ENCODE data around the gene RNF213.

The RNF213 gene

GRCh38 chr17:80426671-80427326, 166.1 kb downstream of the RNF213 start:
- DNase-seq (ENCODE audit: low spot score), result peak; percentile 97
- TF ChIP-seq, protein P1, sequence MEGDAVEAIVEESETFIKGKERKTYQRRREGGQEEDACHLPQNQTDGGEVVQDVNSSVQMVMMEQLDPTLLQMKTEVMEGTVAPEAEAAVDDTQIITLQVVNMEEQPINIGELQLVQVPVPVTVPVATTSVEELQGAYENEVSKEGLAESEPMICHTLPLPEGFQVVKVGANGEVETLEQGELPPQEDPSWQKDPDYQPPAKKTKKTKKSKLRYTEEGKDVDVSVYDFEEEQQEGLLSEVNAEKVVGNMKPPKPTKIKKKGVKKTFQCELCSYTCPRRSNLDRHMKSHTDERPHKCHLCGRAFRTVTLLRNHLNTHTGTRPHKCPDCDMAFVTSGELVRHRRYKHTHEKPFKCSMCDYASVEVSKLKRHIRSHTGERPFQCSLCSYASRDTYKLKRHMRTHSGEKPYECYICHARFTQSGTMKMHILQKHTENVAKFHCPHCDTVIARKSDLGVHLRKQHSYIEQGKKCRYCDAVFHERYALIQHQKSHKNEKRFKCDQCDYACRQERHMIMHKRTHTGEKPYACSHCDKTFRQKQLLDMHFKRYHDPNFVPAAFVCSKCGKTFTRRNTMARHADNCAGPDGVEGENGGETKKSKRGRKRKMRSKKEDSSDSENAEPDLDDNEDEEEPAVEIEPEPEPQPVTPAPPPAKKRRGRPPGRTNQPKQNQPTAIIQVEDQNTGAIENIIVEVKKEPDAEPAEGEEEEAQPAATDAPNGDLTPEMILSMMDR (IDR thresholded peaks at IDR 0.05; ENCODE audit: extremely low read depth, insufficient read depth, missing control alignments), result peak; percentile 99
- in situ Hi-C loops (cut with MboI; ENCODE audit: low pct_unique_long_range_greater_than_20kb, low sequenced_read_pairs, unreplicated experiment), result loop anchor here (5.0 kb wide), 1 partner anchor 546 kb away; no protein-coding TSS in a partner anchor

- no peak for DNase-seq (ENCODE audit: low spot score)
- in situ Hi-C loops (cut with MboI; ENCODE audit: low pct_unique_long_range_greater_than_20kb, low sequenced_read_pairs, unreplicated experiment), result loop anchor here (5.0 kb wide), 1 partner anchor 545 kb away; no protein-coding TSS in a partner anchor
- TF ChIP-seq, protein P1 (IDR thresholded peaks at IDR 0.05; ENCODE audit: extremely low read depth, insufficient read depth, missing control alignments), result no peak
These were observed 167.0 kb downstream of the RNF213 start for GRCh38 chr17:80427366-80428282.

DNA sequence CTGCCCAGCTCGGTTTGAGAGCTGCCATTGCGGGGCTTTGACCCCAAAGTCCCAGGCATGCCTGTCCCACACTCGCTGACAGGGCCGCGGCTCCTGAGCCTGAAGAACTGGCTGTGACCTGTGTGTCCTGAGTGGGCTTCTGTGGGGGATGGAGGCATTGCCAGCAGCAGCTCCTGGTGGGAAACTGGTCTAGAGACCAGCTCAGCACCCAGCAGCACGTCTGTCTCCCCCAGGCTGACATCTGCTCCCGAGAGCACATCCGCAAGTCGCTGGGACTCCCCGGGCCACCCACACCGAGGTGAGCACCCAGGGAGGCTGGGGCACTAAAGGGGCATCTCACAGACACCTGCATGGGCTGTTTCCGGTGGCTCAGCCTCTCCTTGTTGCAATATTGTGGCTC, 167.7 kb downstream of the RNF213 start:
- DNase-seq (ENCODE audit: low spot score), result no peak
- in situ Hi-C loops (cut with MboI; ENCODE audit: low pct_unique_long_range_greater_than_20kb, low sequenced_read_pairs, unreplicated experiment), result loop anchor here (5.0 kb wide), 1 partner anchor 544 kb away; no protein-coding TSS in a partner anchor
- TF ChIP-seq, protein P1 (IDR thresholded peaks at IDR 0.05; ENCODE audit: extremely low read depth, insufficient read depth, missing control alignments), result no peak

- DNase-seq (ENCODE audit: low spot score), result no peak
- TF ChIP-seq, protein P1 (IDR thresholded peaks at IDR 0.05; ENCODE audit: extremely low read depth, insufficient read depth, missing control alignments), result no peak
- in situ Hi-C loops (cut with MboI; ENCODE audit: low pct_unique_long_range_greater_than_20kb, low sequenced_read_pairs, unreplicated experiment), result loop anchor here (5.0 kb wide), 1 partner anchor 544 kb away; no protein-coding TSS in a partner anchor
These were observed 168.1 kb downstream of the RNF213 start for GRCh38 chr17:80428796-80429195.

DNA sequence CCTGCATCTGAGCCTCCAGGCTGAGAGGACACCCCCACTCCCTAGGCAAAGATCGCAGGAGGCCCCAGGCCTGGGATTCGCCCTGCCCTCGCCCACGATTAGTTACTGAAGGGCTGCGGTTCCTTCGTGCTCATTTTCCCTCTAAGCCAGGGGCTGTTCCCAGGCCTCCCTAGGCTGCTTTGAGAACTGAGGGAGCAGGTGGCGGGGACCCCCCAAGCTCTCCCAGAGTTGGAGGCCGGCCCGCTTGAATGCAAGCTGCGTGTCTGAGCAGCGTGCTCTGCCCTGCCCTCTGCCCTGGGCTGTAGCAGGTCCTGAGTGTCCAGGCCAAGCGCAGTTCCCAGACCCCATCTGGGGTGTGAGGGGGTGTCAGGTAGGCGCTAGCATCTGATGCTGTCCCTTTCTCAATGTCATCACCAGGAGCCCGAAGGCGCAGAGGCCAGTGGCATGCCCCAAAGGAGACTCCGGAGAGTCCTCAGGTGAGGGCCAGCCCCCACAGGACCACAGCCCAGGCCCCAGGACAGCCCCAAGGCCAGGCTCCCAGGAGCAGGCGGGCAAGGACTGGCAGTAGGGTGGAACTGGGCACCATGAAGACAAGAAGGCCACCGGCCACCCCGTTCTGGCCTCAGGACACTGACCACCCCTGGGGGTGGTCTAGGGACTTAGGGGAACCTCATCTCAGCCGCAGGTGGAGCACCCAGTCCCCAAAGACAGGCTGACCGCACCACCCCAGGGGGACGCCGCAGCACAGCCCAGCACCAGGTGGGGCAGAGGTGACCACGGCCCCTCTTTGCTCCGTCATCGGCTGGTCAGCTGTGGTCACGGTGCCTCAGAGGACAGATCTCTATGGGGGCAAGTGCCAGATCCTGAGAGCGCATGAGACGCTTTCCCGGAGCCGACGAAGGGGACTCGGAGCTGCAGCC, 169.0 kb downstream of the RNF213 start:
- in situ Hi-C loops (cut with MboI; ENCODE audit: low pct_unique_long_range_greater_than_20kb, low sequenced_read_pairs, unreplicated experiment), result loop anchor here (5.0 kb wide), 1 partner anchor 543 kb away; no protein-coding TSS in a partner anchor

More for the DNA sequence above, 169.0 kb downstream of the RNF213 start:
- DNase-seq (ENCODE audit: low spot score), result no peak
- TF ChIP-seq, protein P1 (IDR thresholded peaks at IDR 0.05; ENCODE audit: extremely low read depth, insufficient read depth, missing control alignments), result no peak
